Stimulated activated CD8-positive, alpha-beta memory T cell treated with anti-CD3 and anti-CD28 coated beads, Interleukin-15, amount 100 ng/mL, for 24 hours (primary cell): ENCODE data around the gene BORCS8.

Experiments
- DNase-seq: peaks from one replicate; pipeline ENCODE4 v3.0.0-alpha.2; 2020; ENCODE audit warnings: low read depth

The BORCS8 gene

DNA sequence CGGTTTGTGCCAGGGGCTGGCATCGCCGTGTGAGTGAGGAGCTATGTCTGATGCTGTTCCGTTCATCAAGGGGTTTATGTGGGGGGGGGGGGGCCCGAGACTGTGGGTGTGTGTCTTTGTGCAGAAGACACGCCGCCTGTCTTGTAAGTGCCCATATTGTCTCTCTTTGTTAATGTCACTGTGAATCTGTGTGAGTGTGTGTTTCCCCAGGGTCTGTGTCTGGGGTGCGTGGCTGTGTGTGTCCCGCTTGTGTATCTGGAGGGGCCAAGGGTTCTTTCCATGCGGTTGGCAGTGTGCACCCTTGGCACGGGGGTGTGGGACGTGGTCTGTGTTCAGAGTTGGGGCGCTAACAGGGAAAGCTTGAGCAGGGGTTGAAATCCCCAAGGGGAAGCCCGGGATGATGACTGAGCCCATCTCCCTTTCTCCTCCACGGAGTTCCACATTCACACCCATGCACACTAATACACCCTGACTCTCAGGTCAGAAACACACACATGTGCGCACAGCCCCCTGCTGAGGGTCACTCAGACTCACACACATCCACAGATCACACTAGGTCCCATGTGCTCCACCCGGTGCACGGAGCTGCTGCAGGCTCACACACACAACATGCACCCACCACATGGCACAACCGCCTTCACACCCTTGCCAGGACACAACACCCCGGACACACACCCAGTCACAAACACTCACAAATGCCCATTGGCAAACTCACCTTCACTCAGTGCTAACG, 21.6 kb upstream of the BORCS8 start:
- DNase-seq: no peak

DNA sequence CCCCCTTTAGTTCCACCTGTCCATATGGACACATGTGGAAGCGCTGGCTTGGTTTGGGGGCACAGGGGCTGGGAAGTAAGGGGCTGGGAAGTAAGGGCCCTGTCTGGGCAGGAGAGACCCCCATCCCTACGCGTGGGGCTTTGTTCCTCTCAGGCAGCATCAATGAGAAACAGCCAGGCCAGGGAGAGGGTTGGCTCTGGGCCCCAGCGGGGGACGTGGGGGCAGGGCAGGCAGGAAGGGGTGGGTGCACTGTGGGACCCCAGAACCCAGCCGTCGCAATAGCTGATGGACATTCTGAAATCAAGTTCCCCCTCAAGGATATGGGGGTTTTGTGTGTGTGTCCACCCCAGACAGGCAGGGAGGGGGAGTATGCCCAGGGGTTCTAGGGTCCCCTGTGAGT, 21.0 kb upstream of the BORCS8 start:
- no peak for DNase-seq

- no peak for DNase-seq
Measured at GRCh38 chr19:19211499-19212420, 19.8 kb upstream of the BORCS8 start, which contains the start of gene NCAN. NCAN (plus strand) TSS chr19:19211958; CDS start chr19:19216954, 4,996 bp downstream.

DNA sequence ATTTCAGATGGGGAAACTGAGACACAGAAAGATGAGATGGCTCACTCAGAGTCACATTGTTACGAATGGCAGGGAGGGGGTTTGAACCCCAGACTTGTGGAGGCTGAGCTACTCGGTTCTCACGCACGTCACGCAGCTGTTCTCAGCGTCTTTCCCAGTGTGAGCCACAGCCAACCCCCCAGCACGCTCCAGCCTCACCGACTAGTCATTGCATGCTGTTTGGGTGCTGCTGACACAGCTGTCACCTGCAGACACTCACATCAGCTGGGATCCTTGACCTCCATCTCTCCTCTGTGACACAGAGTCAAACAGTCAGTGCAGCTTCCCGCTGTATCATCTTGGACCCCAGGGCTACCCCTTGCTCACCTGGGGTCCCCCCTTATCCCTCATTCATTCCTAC, 17.4 kb upstream of the BORCS8 start:
- no peak for DNase-seq

DNA sequence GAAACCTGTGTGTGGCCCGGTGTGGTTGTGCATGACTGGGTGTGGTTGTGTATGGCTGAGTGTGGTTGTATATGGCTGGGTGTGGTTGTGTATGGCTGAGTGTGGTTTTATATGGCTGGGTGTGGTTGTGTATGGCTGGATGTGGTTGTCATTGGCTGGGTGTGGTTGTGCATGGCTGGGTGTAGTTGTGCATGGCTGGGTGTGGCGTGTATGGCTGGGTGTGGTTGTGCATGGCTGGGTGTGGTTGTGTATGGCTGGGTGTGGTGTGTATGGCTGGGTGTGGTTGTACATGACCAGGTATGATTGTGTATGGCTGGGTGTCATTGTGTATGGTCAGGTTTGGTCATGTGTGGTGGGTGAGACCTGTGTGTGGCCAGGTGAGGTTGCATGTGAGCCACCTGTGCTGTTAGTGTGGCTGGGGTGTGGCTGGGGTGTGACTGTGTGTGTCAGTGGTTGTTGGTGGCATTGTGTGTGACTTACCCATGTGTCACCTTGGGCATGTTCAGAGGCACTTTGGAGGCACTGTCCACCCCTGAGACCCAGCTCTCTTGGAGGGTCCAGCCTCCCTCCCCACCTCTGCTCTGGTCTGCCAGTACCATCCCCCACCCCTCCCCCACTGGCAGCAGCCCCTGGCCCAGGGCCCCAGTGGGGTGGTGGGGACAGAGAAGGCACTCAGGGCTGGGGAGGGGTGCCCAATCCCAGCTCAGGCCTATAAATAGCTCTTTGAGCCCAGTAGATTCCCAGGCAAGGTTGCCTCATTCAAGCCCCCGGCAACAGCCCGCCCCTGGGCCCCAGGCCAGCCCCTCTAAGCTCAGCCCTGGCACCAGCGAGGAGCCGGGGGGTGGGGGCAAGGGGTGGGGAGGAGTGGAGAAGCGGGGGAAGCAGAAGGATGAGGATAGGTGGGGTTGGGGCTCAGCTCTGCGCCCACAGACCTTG, 16.0 kb upstream of the BORCS8 start:
- no peak for DNase-seq

- DNase-seq: no peak
Measured at GRCh38 chr19:19206938-19207337, 15.0 kb upstream of the BORCS8 start.

GRCh38 chr19:19205416-19206410, 13.8 kb upstream of the BORCS8 start:
- no peak for DNase-seq

DNA sequence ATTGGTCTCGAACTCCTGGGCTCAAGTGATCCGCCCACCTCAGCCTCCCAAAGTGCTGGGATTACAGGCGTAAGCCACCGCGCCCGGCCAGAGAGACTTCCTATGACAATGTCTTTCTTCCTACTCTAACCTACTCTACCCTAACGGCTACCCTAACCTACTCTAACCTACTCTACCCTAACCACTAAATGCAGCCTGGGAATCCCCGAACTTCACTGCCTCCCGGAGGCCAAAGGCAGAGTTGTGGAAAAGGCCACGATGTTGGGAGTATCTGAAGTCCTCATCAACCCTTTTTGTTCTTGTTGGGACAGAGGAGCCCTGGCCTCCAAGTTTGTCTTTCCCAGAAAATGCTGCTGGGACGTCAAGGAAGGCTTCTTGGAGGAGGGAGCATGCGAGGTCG, 12.2 kb upstream of the BORCS8 start:
- DNase-seq: no peak

GRCh38 chr19:19203012-19203856, 11.3 kb upstream of the BORCS8 start, which contains the start of gene NR2C2AP:
NR2C2AP (minus strand) TSS chr19:19203414; CDS start chr19:19203060, 354 bp downstream.
- DNase-seq: peak; percentile 81

- no peak for DNase-seq
Measured at GRCh38 chr19:19202707-19203011, 10.7 kb upstream of the BORCS8 start.

DNA sequence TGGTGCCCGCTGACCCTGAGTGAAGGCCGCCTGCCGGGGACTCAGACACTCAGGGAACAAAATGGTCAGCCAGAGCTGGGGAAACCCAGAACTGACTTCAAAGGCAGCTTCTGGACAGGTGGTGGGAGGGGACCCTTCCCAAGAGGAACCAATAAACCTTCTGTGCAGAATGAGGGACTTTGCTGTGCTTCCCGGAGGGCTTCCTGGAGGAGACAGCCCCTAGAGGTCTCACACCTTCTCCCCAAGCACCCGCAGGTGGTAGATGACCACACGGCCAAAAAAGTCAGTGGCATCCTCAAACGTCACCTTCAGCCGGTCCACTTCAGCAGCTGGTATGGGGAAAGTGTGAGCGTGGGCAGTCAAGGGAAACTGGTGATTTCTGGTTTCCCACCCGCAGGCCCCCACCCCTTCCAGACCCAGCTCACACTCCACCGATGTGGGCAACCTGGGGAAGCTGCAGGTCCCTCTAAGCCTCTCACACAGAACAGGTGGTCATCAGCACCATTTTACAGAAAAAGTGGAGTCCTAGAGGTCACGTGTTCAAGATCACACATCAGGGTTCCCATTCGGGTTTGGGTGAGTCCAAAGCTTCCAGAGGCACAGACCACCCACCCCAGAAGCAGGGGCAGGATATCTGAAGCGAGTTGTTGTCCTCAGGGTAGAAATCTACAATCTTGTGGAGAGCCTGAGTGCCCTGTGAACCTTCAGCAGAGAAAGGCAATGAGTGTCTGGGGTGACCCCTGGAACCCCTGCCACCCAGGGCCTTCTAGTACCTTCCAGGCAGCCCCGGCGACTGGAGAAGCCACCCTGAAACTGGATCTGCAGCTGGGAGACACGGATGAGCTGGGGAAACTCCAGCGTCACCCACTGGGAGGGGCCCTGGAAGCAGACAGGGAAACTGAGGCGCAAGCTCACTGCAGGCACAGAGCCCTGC, 10.0 kb upstream of the BORCS8 start:
- no peak for DNase-seq

- DNase-seq: no peak
Measured at GRCh38 chr19:19193926-19194325, 2.0 kb upstream of the BORCS8 start.

DNA sequence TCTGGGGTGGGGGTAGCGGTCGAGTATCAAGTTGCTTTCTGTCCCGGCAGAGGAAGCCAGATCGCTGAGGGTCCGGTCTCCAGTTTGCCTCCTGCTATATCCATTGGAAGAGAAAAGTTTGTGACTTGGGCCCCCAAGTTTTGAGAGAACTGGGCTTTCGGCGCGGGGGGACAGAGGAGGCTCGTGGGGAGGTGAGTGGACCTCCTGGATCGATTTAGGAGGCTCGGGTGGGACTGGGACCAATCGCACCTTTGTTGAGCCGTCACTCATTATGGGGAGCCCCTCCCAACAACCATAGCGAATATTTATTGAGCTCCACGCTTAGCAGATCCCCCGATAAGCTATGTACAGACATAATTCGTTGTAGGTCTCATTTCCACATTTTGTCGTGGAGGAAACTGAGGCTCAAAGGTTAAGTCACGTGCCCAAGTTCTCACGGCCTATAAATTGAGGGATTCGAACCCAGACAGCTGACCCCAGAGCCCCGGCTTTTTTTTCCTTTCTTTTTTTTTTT, 1.0 kb upstream of the BORCS8 start:
- DNase-seq: no peak

DNA sequence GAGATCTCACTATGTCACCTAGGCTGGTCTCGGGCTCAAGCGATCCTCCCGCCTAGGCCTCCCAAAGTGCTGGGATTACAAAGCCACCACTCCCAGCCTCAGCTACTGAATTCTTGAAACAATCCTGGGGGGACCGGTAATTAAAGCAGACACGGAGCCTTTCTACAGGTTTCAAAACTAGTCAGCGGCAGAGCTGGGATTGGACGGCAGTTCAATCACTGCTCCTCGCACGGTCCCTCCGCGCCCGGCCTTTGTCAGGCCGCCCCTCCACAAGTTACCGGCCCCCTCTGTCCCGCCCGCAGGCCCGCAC, 229 bp downstream of the BORCS8 start:
- DNase-seq: no peak

- DNase-seq: no peak
Measured at GRCh38 chr19:19186742-19187141, 5.2 kb downstream of the BORCS8 start.

- peak; percentile 34 for DNase-seq
Measured at GRCh38 chr19:19185853-19186740, 5.9 kb downstream of the BORCS8 start.

DNA sequence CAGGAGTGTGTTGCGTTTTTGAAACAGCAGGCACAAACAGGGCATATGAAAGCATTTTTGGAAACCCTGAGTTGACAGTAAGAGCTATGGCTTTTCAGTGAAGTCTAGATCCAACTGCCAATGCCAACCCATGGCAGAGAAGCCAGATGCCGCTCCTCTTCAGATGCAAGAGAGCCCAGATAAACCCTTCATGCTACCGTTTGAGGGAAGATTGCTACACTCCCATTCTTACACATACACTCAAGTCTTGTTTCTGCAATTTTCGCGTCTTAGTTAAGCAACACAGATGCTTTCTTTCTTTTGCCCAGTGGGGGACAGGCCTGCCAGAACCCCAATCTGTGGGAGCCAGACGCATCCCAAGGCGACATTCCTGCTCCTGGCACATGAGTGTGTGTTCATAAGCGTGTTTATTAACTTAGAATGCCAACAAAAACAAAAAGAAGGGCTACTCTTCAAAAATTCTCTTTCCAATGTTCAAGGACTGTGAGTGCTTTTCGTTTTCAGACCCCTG, 10.4 kb downstream of the BORCS8 start:
- DNase-seq: no peak
